Breast epithelium (tissue), 3 donors: ENCODE results near the gene TENM4.

Experiments
- CTCF ChIP-seq, 3 donors: fragments of 450-650 bp; IDR thresholded peaks; one replicate each; pipeline ENCODE4 v1.5.1; 2016 to 2017; ENCODE audit warnings: antibody characterized with exemption in 3 of 3, mild to moderate bottlenecking in 3 of 3, moderate library complexity in 3 of 3
- POLR2A ChIP-seq: fragments of 450-650 bp; IDR thresholded peaks from one replicate; pipeline ENCODE4 v1.6.1; 2016; ENCODE audit warnings: antibody characterized with exemption, mild to moderate bottlenecking, moderate library complexity

GRCh38 chr11:78752494-78752893 lies 688.3 kb downstream of the TENM4 start:
- TF ChIP-seq POLR2A (no peak), CTCF (IDR thresholded peaks at IDR 0.05) (no peak)
